ENCODE data around the gene RXRA.
A peak's percentile ranks its signal among the peaks of the same experiment; 100 is the strongest.

The RXRA gene

DNA sequence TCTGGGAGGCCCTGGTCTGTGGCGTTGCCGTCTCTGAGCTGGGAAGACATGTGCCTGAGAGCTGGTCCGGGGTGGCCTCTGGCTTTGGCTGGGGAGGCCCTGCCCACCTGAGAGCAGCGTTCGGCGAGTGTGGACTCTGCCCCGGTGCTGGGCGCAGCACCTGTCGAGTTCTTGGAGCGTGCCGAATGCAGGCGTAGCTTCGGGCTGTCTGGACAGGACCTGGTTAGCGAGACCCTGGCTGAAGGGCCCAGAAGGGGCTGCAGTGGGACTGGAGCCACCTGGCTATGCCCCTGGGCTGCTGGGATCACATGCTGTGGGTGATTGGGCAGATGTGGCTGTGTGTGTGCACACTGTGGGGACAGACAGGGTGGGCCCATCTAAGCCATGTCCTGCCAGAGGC is 56.5 kb downstream of the RXRA start:
- no peak overlapping the region for H3K9ac ChIP-seq (ENCODE audit: low read depth, low read length)
- no peaks in the 10 kb centered on the region for H3K9me3 ChIP-seq (ENCODE audit: insufficient read depth, low read depth, low read length)
- no peaks in the 10 kb centered on the region for H3K36me3 ChIP-seq (ENCODE audit: insufficient read depth, low read length)
- 94% methylated on average over 14 of the region's 14 CpGs for WGBS
- no peaks in the 10 kb centered on the region for H3K27me3 ChIP-seq (ENCODE audit: insufficient read depth, low read length)
- no peak overlapping the region for H3K4me3 ChIP-seq (ENCODE audit: low read length)
- H3K27ac ChIP-seq (ENCODE audit: low read depth, low read length) = no peak overlapping the region
- H3K4me1 ChIP-seq (ENCODE audit: insufficient read depth, low read length) = no peaks in the 10 kb centered on the region

DNA sequence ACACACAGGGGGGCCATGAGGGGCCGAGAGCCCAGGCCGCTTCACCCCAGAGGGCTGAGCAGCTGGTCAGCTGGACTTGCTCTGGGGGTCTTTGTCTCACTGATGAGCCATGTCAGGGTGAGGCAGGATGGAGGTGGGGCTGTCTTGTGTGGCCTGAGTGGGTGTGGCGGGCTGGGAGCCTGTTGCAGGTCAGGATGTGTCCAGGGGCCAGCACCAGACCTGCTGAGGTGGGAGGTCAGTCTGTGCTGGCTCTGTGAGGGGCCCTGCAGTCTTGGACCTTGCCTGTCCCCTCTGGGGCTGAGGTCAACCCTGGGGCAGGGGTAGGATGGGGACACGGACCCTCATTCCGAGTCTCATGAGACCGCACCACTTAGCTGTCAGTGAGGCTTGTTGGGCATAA is 56.9 kb downstream of the RXRA start:
- WGBS = 97% methylated on average over 6 of the region's 6 CpGs
- no peaks in the 10 kb centered on the region for H3K27me3 ChIP-seq (ENCODE audit: insufficient read depth, low read length)
- H3K4me1 ChIP-seq (ENCODE audit: insufficient read depth, low read length) = no peaks in the 10 kb centered on the region
- H3K36me3 ChIP-seq (ENCODE audit: insufficient read depth, low read length) = no peaks in the 10 kb centered on the region
- H3K4me3 ChIP-seq (ENCODE audit: low read length) = no peak overlapping the region
- no peaks in the 10 kb centered on the region for H3K9me3 ChIP-seq (ENCODE audit: insufficient read depth, low read depth, low read length)
- no peak overlapping the region for H3K9ac ChIP-seq (ENCODE audit: low read depth, low read length)
- H3K27ac ChIP-seq (ENCODE audit: low read depth, low read length) = no peak overlapping the region

DNA sequence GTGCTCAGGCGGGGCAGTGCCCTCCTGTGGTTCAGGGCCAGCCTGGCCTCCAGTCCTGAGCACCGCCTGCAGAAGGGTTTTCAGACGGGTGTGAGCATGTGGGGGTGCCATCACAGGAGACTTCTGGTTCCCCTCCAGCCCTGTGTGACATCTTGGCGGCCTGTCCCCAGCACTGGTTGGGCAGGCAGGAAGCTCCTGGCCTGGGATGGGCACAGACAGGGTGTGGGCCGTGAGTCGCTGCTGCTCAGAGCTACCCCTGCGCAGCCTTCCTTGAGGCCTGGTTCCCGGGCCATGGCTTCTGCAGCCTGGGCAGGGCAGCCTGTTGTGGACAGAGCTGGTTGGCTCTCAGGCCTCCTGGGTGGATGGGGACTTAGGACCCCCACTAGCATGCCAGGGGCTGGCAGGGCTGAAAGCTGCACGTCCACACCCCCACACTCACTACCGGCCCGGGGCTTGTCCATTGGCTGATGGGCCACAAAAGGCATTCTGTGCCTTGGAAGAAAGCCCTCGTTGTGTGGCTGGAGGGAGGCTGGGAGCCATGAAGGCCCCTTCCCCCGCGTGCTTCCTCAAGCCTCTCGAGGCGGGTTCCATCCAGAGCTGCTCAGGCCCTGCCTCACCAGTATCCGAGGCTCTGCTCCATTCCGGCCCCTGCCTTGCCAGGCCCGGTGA is 58.7 kb downstream of the RXRA start:
- peak overlapping the region; percentile 30; the same call in 1 of the 2 replicates for H3K27ac ChIP-seq (ENCODE audit: low read depth, low read length)
- H3K27me3 ChIP-seq (ENCODE audit: insufficient read depth, low read length) = no peaks in the 10 kb centered on the region
- 91% methylated on average over 19 of the region's 19 CpGs for WGBS
- no peaks in the 10 kb centered on the region for H3K9me3 ChIP-seq (ENCODE audit: insufficient read depth, low read depth, low read length)
- H3K9ac ChIP-seq (ENCODE audit: low read depth, low read length) = no peak overlapping the region
- H3K4me1 ChIP-seq (ENCODE audit: insufficient read depth, low read length) = no peaks in the 10 kb centered on the region
- no peak overlapping the region for H3K4me3 ChIP-seq (ENCODE audit: low read length)
- H3K36me3 ChIP-seq (ENCODE audit: insufficient read depth, low read length) = no peaks in the 10 kb centered on the region

DNA sequence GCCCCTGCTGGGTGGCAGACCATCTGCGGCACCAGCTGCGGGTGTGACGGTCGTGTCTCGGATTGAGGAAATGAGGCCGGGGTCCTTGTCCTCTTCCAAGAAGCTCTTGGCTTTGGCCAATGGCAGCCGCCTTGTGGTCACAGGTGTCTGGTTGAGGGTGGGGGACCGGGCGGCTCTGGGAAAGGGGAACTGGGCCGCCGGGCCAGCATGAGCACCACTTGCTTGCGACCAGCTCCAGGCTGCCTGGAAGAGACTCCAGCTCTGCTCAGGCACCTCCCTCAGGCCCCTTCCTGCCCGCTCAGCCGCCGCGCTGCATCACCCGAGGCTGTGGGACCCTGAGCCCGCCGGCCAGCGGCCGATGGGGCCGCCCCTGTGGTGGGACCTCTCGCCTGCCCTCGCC is 59.7 kb downstream of the RXRA start:
- no peaks in the 10 kb centered on the region for H3K9me3 ChIP-seq (ENCODE audit: insufficient read depth, low read depth, low read length)
- H3K4me3 ChIP-seq (ENCODE audit: low read length) = no peak overlapping the region
- H3K36me3 ChIP-seq (ENCODE audit: insufficient read depth, low read length) = no peaks in the 10 kb centered on the region
- no peak overlapping the region for H3K27ac ChIP-seq (ENCODE audit: low read depth, low read length)
- no peaks in the 10 kb centered on the region for H3K4me1 ChIP-seq (ENCODE audit: insufficient read depth, low read length)
- 94% methylated on average over 24 of the region's 24 CpGs for WGBS
- H3K9ac ChIP-seq (ENCODE audit: low read depth, low read length) = no peak overlapping the region
- H3K27me3 ChIP-seq (ENCODE audit: insufficient read depth, low read length) = no peaks in the 10 kb centered on the region

- H3K9ac ChIP-seq (ENCODE audit: low read depth, low read length) = no peak overlapping the region
- no peak overlapping the region for H3K27ac ChIP-seq (ENCODE audit: low read depth, low read length)
- H3K9me3 ChIP-seq (ENCODE audit: insufficient read depth, low read depth, low read length) = no peaks in the 10 kb centered on the region
- 94% methylated on average over 38 of the region's 38 CpGs for WGBS
- H3K27me3 ChIP-seq (ENCODE audit: insufficient read depth, low read length) = no peaks in the 10 kb centered on the region
- H3K4me1 ChIP-seq (ENCODE audit: insufficient read depth, low read length) = no peaks in the 10 kb centered on the region
- no peaks in the 10 kb centered on the region for H3K36me3 ChIP-seq (ENCODE audit: insufficient read depth, low read length)
- H3K4me3 ChIP-seq (ENCODE audit: low read length) = no peak overlapping the region
Observed at GRCh38 chr9:134386951-134387831, 60.9 kb downstream of the RXRA start.

DNA sequence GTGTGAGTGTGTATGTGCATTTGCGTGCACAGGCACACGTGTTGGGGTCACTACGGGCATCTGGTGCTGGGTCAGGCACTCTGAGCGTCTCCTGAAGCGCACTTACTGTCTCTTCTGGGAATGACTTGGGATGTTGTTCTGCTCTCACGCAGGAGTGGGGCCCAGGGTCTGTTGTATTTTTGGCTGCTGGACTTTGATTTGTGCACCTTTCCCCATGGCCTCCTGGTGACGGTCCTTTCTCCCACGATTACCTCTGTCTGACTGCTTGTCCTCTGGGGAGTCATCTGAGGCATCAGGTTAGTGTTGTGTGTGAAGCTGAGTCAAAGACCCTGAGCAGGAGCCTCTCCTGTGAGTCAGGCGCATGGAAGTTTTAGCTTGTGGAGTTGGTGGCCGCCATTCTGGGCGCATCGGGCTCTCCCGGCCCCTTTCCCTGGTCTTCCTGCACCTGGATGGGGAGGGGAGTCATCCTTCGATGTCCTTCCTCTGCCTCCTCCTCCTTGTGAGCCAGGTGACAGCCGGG is 62.1 kb downstream of the RXRA start:
- no peaks in the 10 kb centered on the region for H3K9me3 ChIP-seq (ENCODE audit: insufficient read depth, low read depth, low read length)
- H3K4me3 ChIP-seq (ENCODE audit: low read length) = no peak overlapping the region
- WGBS = 94% methylated on average over 15 of the region's 15 CpGs
- H3K27me3 ChIP-seq (ENCODE audit: insufficient read depth, low read length) = no peaks in the 10 kb centered on the region
- no peaks in the 10 kb centered on the region for H3K4me1 ChIP-seq (ENCODE audit: insufficient read depth, low read length)
- H3K36me3 ChIP-seq (ENCODE audit: insufficient read depth, low read length) = no peaks in the 10 kb centered on the region
- H3K27ac ChIP-seq (ENCODE audit: low read depth, low read length) = no peak overlapping the region
- H3K9ac ChIP-seq (ENCODE audit: low read depth, low read length) = no peak overlapping the region

- Histone ChIP-seq H3K9me3 (ENCODE audit: insufficient read depth, low read depth, low read length) (no peaks in the 10 kb centered on the region), H3K4me3 (ENCODE audit: low read length) (no peak overlapping the region), H3K9ac (ENCODE audit: low read depth, low read length) (no peak overlapping the region), H3K36me3 (ENCODE audit: insufficient read depth, low read length) (no peaks in the 10 kb centered on the region), H3K27ac (ENCODE audit: low read depth, low read length) (no peak overlapping the region), H3K4me1 (ENCODE audit: insufficient read depth, low read length) (no peaks in the 10 kb centered on the region), H3K27me3 (ENCODE audit: insufficient read depth, low read length) (no peaks in the 10 kb centered on the region)
- 89% methylated on average over 17 of the region's 17 CpGs for WGBS
Observed at GRCh38 chr9:134388976-134389375, 62.7 kb downstream of the RXRA start.

DNA sequence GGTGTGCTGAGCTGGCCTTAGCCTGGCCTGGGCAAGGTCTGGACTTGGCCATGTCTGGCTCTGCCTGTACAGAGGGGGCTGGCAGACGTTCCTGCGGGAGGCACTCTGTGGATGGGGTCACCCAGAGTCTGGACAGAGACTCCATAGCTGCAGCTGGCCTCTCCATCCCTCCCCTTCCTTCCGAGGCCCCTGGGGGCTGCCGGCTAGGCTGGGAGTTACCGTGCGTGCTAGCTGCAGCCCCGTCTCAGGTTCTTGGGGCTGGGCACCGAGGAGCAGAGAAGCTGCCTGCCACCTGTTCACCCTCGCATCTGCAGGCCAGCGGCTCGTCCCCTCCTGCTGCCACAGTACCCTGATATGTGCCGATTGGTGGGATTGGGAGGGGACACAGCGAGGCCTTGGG is 63.4 kb downstream of the RXRA start:
- H3K27ac ChIP-seq (ENCODE audit: low read depth, low read length) = no peak overlapping the region

GRCh38 chr9:134390537-134390936 is 64.3 kb downstream of the RXRA start:
- H3K36me3 ChIP-seq (ENCODE audit: insufficient read depth, low read length) = no peaks in the 10 kb centered on the region
- H3K9ac ChIP-seq (ENCODE audit: low read depth, low read length) = no peak overlapping the region
- H3K27me3 ChIP-seq (ENCODE audit: insufficient read depth, low read length) = no peaks in the 10 kb centered on the region
- no peaks in the 10 kb centered on the region for H3K9me3 ChIP-seq (ENCODE audit: insufficient read depth, low read depth, low read length)
- H3K4me1 ChIP-seq (ENCODE audit: insufficient read depth, low read length) = no peaks in the 10 kb centered on the region
- no peak overlapping the region for H3K4me3 ChIP-seq (ENCODE audit: low read length)
- 95% methylated on average over 17 of the region's 17 CpGs for WGBS
- H3K27ac ChIP-seq (ENCODE audit: low read depth, low read length) = no peak overlapping the region

More for the DNA sequence above, 63.4 kb downstream of the RXRA start:
- Histone ChIP-seq H3K9me3 (ENCODE audit: insufficient read depth, low read depth, low read length) (no peaks in the 10 kb centered on the region), H3K27me3 (ENCODE audit: insufficient read depth, low read length) (no peaks in the 10 kb centered on the region), H3K4me1 (ENCODE audit: insufficient read depth, low read length) (no peaks in the 10 kb centered on the region), H3K36me3 (ENCODE audit: insufficient read depth, low read length) (no peaks in the 10 kb centered on the region), H3K4me3 (ENCODE audit: low read length) (no peak overlapping the region), H3K9ac (ENCODE audit: low read depth, low read length) (no peak overlapping the region)
- WGBS = 94% methylated on average over 13 of the region's 13 CpGs

DNA sequence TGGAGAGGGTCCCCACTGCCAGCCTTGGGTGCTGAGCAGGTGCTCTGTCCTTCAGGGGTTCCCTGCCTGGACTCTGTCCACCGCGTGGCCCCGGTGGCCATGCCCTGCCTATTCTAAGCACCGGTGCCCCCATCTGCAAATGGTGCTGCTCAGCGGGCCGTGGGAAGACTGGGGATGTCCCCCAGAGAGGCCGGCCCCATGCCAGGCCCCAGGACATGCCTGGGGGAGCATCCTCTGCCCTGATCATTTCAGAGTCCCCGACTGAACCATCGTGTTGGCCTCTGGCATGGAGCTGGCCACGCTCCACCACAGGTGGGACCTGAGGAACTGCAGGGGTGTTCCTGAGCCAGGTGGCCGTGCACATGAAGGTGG is 64.7 kb downstream of the RXRA start:
- H3K9ac ChIP-seq (ENCODE audit: low read depth, low read length) = no peak overlapping the region
- no peak overlapping the region for H3K4me3 ChIP-seq (ENCODE audit: low read length)
- no peaks in the 10 kb centered on the region for H3K36me3 ChIP-seq (ENCODE audit: insufficient read depth, low read length)
- no peaks in the 10 kb centered on the region for H3K4me1 ChIP-seq (ENCODE audit: insufficient read depth, low read length)
- H3K27ac ChIP-seq (ENCODE audit: low read depth, low read length) = no peak overlapping the region
- no peaks in the 10 kb centered on the region for H3K27me3 ChIP-seq (ENCODE audit: insufficient read depth, low read length)
- H3K9me3 ChIP-seq (ENCODE audit: insufficient read depth, low read depth, low read length) = no peaks in the 10 kb centered on the region
- 95% methylated on average over 11 of the region's 11 CpGs for WGBS

All from HUES64 (cell line).